ENCODE measurements around the gene C2orf81. TPM values are rescaled to one million over a fixed set of nuclear protein-coding genes. Genes with fewer than 3 reads are reported as not detected.

Gene C2orf81
- polyA plus RNA-seq, 1 of the 3 experiments (the other 2 are of a cell fraction): 2.5 TPM

GRCh38 chr2:74373985-74374384 is 47.4 kb downstream of the C2orf81 start:
- Histone ChIP-seq H2AFZ (ENCODE audit: low read depth) (no peak overlapping the region), H3K79me2 (ENCODE audit: insufficient read depth) (peaks cover 25% of the 10 kb centered on the region)

GRCh38 chr2:74373221-74373676 is 48.2 kb downstream of the C2orf81 start:
- no peak for DNase-seq
- Histone ChIP-seq H3K9me2 (no peaks in the 10 kb centered on the region), H3K4me3 (ENCODE audit: low read depth in 2 of 2, low read length in 1 of 2) (no peak overlapping the region), H3K9ac (no peak overlapping the region), H3K36me3 (replicated peaks in 1 of 2; ENCODE audit: control insufficient read depth in 1 of 2, insufficient read depth in 2 of 2, low read length in 1 of 2) (peaks cover 5 to 55% of the 10 kb centered on the region in 2 experiments), H4K20me1 (ENCODE audit: insufficient read depth) (peaks cover 6% of the 10 kb centered on the region; the same call in 1 of the 2 replicates), H2AFZ (ENCODE audit: low read depth) (no peak overlapping the region), H3K27ac (ENCODE audit: low read depth in 2 of 2, low read length in 1 of 2) (no peak overlapping the region; a peak in 1 of 4 replicates), H3K9me3 (no peaks in the 10 kb centered on the region), H3F3A (replicated peaks; ENCODE audit: insufficient read depth) (no peaks in the 10 kb centered on the region), H3K27me3 (ENCODE audit: insufficient read depth) (no peaks in the 10 kb centered on the region), H3K79me2 (ENCODE audit: insufficient read depth) (peaks cover 18% of the 10 kb centered on the region; the same call in 1 of the 2 replicates), H3K4me2 (no peak overlapping the region), H3K4me1 (ENCODE audit: control insufficient read depth in 1 of 2, insufficient read depth in 2 of 2, low read depth in 1 of 2, low read length in 1 of 2) (peaks cover 4 to 22% of the 10 kb centered on the region in 2 experiments; a peak in 2 of 4 replicates)
- TF ChIP-seq IRF3 (IDR thresholded peaks at IDR 0.05; ENCODE audit: low read depth, low read length) (no peak), GABPA (IDR thresholded peaks at IDR 0.05; ENCODE audit: low read depth) (no peak), TEAD4 (IDR thresholded peaks at IDR 0.05; ENCODE audit: borderline replicate concordance, insufficient read depth) (no peak), PBX3 (IDR thresholded peaks at IDR 0.05) (no peak), MAX (IDR thresholded peaks at IDR 0.05; ENCODE audit: low read depth) (no peak), NFIC (IDR thresholded peaks at IDR 0.05; ENCODE audit: borderline replicate concordance) (no peak), CTCF (IDR thresholded peaks at IDR 0.05) (no peak), USF1 (IDR thresholded peaks at IDR 0.05; ENCODE audit: borderline replicate concordance, low read depth) (no peak), SIN3A (IDR thresholded peaks at IDR 0.05; ENCODE audit: borderline replicate concordance, low read depth, low read length) (no peak)
- ChIA-PET CTCF (interaction anchor here (0.9 to 1.9 kb wide), 3 partner anchors 18 to 123 kb away, joined by 3 to 8 read pairs (median 3); no protein-coding TSS in a partner anchor), POLR2A (no interaction called here)
- 98% methylated on average over 4 of the region's 5 CpGs for WGBS (ENCODE audit: low lambda C conversion rate)

More at GRCh38 chr2:74373985-74374384, 47.4 kb downstream of the C2orf81 start:
- H3K36me3 ChIP-seq (replicated peaks in 1 of 2; ENCODE audit: control insufficient read depth in 1 of 2, insufficient read depth in 2 of 2, low read length in 1 of 2): peaks cover 3 to 47% of the 10 kb centered on the region in 2 experiments
- peaks cover 13% of the 10 kb centered on the region for H4K20me1 ChIP-seq (ENCODE audit: insufficient read depth)
- H3K4me2 ChIP-seq: peak overlapping the region; percentile 46; the same call in 1 of the 2 replicates
- H3K9me3 ChIP-seq: no peaks in the 10 kb centered on the region
- no peak for TF ChIP-seq ELF1 (IDR thresholded peaks at IDR 0.05)
- TF ChIP-seq SMC3 (IDR thresholded peaks at IDR 0.05; ENCODE audit: low read depth, low read length): no peak
- H3K27me3 ChIP-seq (ENCODE audit: insufficient read depth): no peaks in the 10 kb centered on the region
- H3K4me1 ChIP-seq (ENCODE audit: control insufficient read depth in 1 of 2, insufficient read depth in 2 of 2, low read depth in 1 of 2, low read length in 1 of 2): peaks cover 4 to 22% of the 10 kb centered on the region in 2 experiments; a peak in 2 of 4 replicates
- H3K9ac ChIP-seq: no peak overlapping the region
- peak overlapping the region in 1 of 2 experiments; percentile 50; a peak in 1 of 4 replicates for H3K27ac ChIP-seq (ENCODE audit: low read depth in 2 of 2, low read length in 1 of 2)
- 81% methylated on average over 7 of the region's 8 CpGs for WGBS (ENCODE audit: low lambda C conversion rate)
- H3K4me3 ChIP-seq (ENCODE audit: low read depth in 2 of 2, low read length in 1 of 2): peak overlapping the region; percentile 28 to 50; a peak in 2 of 4 replicates
- ChIA-PET POLR2A (interaction anchor here (0.8 to 1.3 kb wide), 4 partner anchors 13 to 49 kb away, joined by 3 to 11 read pairs (median 4); partner anchors contain the start of genes C2orf81 and WDR54), CTCF (interaction anchor here (0.9 to 2.3 kb wide), 6 partner anchors 8 to 124 kb away, joined by 3 to 14 read pairs (median 6); no protein-coding TSS in a partner anchor)
- DNase-seq: peak; percentile 55
- H3K9me2 ChIP-seq: no peaks in the 10 kb centered on the region
- no peaks in the 10 kb centered on the region for H3F3A ChIP-seq (replicated peaks; ENCODE audit: insufficient read depth)
